ENCODE data around the gene EMILIN3. TPM values are rescaled to one million over a fixed set of nuclear protein-coding genes. Genes with fewer than 3 reads are reported as not detected.

The EMILIN3 gene
- total RNA-seq, 1 experiment from 2014 or later: 5.9 TPM

- H2AK5ac ChIP-seq (ENCODE audit: insufficient read length, low read length): no peak overlapping the region
- Mint-ChIP-seq H3K27me3 (ENCODE audit: low read depth) (peaks cover 20% of the 10 kb centered on the region), H3K9me3 (no peaks in the 10 kb centered on the region), H3K27ac (peak overlapping the region in 2 of 3 experiments; percentile 24 to 73; a peak in 2 of 7 replicates), H3K4me1 (peaks cover 9 to 20% of the 10 kb centered on the region in 2 experiments), H3K4me3 (peak overlapping the region; percentile 65 to 82), H3K36me3 (ENCODE audit: insufficient read depth in 1 of 3, low read depth in 3 of 3) (no peaks in the 10 kb centered on the region)
- no peak overlapping the region for H2BK5ac ChIP-seq (ENCODE audit: insufficient read length, low read length)
- DNase-seq: peak; percentile 97
- no peak overlapping the region for H3K14ac ChIP-seq (ENCODE audit: insufficient read depth, low read length)
- H4K5ac ChIP-seq (ENCODE audit: insufficient read length, low read depth, low read length): no peak overlapping the region
- H3K4me1 ChIP-seq (ENCODE audit: insufficient read depth, low read length): peaks cover 3% of the 10 kb centered on the region; the same call in 1 of the 2 replicates
- H3K18ac ChIP-seq (ENCODE audit: insufficient read length, low read depth, low read length): no peak overlapping the region
- no peak overlapping the region for H4K8ac ChIP-seq (replicated peaks; ENCODE audit: insufficient read length, low read depth, low read length)
- H2AFZ ChIP-seq (ENCODE audit: low read length): no peak overlapping the region
- no CpG with 5 or more reads among the region's 25 CpGs for WGBS (ENCODE audit: extremely low coverage, insufficient read length, low lambda C conversion rate)
- no peaks in the 10 kb centered on the region for H3K79me1 ChIP-seq (ENCODE audit: insufficient read depth, low read depth, low read length, poor library complexity, severe bottlenecking)
- peak; percentile 100 for TF ChIP-seq CTCF (conservative IDR thresholded peaks at IDR 0.05)
- no peaks in the 10 kb centered on the region for H3K79me2 ChIP-seq (ENCODE audit: insufficient read depth, low read length)
- no peak overlapping the region for H3K9ac ChIP-seq (ENCODE audit: extremely low read depth, insufficient read length, low read length)
- H2BK20ac ChIP-seq (ENCODE audit: low read depth, low read length, poor library complexity, severe bottlenecking): no peak overlapping the region
- no peaks in the 10 kb centered on the region for H3K27me3 ChIP-seq (ENCODE audit: insufficient read depth, low read length)
- no peak overlapping the region for H3T11ph ChIP-seq (ENCODE audit: low read length)
- no peaks in the 10 kb centered on the region for H3K9me3 ChIP-seq (ENCODE audit: control insufficient read depth, low read depth, low read length)
- H3K4ac ChIP-seq (ENCODE audit: low read depth, low read length): no peak overlapping the region
- no peak overlapping the region for H4K91ac ChIP-seq (ENCODE audit: insufficient read length, low read depth, low read length)
- no peak overlapping the region for H3K56ac ChIP-seq (ENCODE audit: insufficient read length, low read depth, low read length)
- H2BK120ac ChIP-seq (ENCODE audit: low read depth, low read length, poor library complexity, severe bottlenecking): no peak overlapping the region
- no peaks in the 10 kb centered on the region for H4K20me1 ChIP-seq (ENCODE audit: control insufficient read depth, insufficient read depth, insufficient read length)
- H3K4me2 ChIP-seq (ENCODE audit: insufficient read depth, insufficient read length, low read length): peak overlapping the region; percentile 46
- H3K27ac ChIP-seq (ENCODE audit: insufficient read length, low read depth, low read length): no peak overlapping the region
- no peak overlapping the region for H3K23ac ChIP-seq (ENCODE audit: insufficient read length, low read depth, low read length)
- no peak overlapping the region for H2BK15ac ChIP-seq (ENCODE audit: low read depth, low read length)
- no peak overlapping the region for H2BK12ac ChIP-seq (ENCODE audit: insufficient read length, low read depth, low read length)
- peaks cover 4% of the 10 kb centered on the region for H3K23me2 ChIP-seq (ENCODE audit: insufficient read length, low read depth, low read length, poor library complexity, severe bottlenecking)
These were observed 26.7 kb downstream of the EMILIN3 start for GRCh38 chr20:41339957-41340326.
